Mesothelial cell of epicardium (in vitro differentiated cells): Measurements from ENCODE around the gene FOXP1. TPM values are rescaled to one million over a fixed set of nuclear protein-coding genes. Genes with fewer than 3 reads are reported as not detected.
A peak's percentile ranks its signal among the peaks of the same experiment; 100 is the strongest.

Experiments
- DNase-seq, 2 experiments: peaks; one replicate each; pipeline ENCODE4 v3.0.0; 2021; ENCODE audit warnings: low spot score in 2 of 2; ENCODE audit not compliant: unreplicated experiment in 2 of 2
- H3K27ac Mint-ChIP-seq: 2 replicates; pipeline ENCODE4 v1.8.0; 2021; ENCODE audit warnings: mixed read lengths
- H3K27me3 Mint-ChIP-seq: 2 replicates; pipeline ENCODE4 v1.8.0; 2021; ENCODE audit warnings: low read depth, mixed read lengths
- H3K36me3 Mint-ChIP-seq: 2 replicates; pipeline ENCODE4 v1.8.0; 2021; ENCODE audit warnings: mixed read lengths
- H3K4me1 Mint-ChIP-seq: 2 replicates; pipeline ENCODE4 v1.8.0; 2021; ENCODE audit warnings: mixed read lengths
- H3K4me3 Mint-ChIP-seq: 2 replicates; pipeline ENCODE4 v1.8.0; 2021; ENCODE audit warnings: mild to moderate bottlenecking, moderate library complexity, mixed read lengths
- H3K9me3 Mint-ChIP-seq: 2 replicates; pipeline ENCODE4 v1.8.0; 2021; ENCODE audit warnings: mixed read lengths
- total RNA-seq: library from RNA; stranded (reverse); gene quantifications from 3 replicates; pipeline ENCODE4 v1.2.1, GENCODE V29; 2021
- TF ChIP-seq, protein P1 (sequence below): fragments of 200-600 bp; sonication (generic); IDR thresholded peaks from one replicate; pipeline ENCODE4 v1.5.0; 2021; ENCODE audit warnings: antibody characterized with exemption; ENCODE audit not compliant: unreplicated experiment

Gene FOXP1
- total RNA-seq, 1 donor from 2014 or later: 187 TPM

GRCh38 chr3:71035886-71036285 lies 547.6 kb downstream of the FOXP1 start:
- peaks cover 19% of the 10 kb centered on the region for H3K4me1 Mint-ChIP-seq
- H3K4me3 Mint-ChIP-seq: no peak overlapping the region
- TF ChIP-seq, protein P1, sequence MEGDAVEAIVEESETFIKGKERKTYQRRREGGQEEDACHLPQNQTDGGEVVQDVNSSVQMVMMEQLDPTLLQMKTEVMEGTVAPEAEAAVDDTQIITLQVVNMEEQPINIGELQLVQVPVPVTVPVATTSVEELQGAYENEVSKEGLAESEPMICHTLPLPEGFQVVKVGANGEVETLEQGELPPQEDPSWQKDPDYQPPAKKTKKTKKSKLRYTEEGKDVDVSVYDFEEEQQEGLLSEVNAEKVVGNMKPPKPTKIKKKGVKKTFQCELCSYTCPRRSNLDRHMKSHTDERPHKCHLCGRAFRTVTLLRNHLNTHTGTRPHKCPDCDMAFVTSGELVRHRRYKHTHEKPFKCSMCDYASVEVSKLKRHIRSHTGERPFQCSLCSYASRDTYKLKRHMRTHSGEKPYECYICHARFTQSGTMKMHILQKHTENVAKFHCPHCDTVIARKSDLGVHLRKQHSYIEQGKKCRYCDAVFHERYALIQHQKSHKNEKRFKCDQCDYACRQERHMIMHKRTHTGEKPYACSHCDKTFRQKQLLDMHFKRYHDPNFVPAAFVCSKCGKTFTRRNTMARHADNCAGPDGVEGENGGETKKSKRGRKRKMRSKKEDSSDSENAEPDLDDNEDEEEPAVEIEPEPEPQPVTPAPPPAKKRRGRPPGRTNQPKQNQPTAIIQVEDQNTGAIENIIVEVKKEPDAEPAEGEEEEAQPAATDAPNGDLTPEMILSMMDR: no peak
- H3K27ac Mint-ChIP-seq: no peak overlapping the region
- no peak for DNase-seq
- no peaks in the 10 kb centered on the region for H3K27me3 Mint-ChIP-seq
- H3K36me3 Mint-ChIP-seq: peaks cover 42% of the 10 kb centered on the region
- H3K9me3 Mint-ChIP-seq: no peaks in the 10 kb centered on the region

GRCh38 chr3:71035314-71035713 lies 548.2 kb downstream of the FOXP1 start:
- Mint-ChIP-seq H3K36me3 (peaks cover 42% of the 10 kb centered on the region), H3K4me1 (peaks cover 19% of the 10 kb centered on the region), H3K9me3 (peaks cover 2% of the 10 kb centered on the region), H3K27ac (no peak overlapping the region), H3K27me3 (no peaks in the 10 kb centered on the region), H3K4me3 (no peak overlapping the region)
- no peak for DNase-seq
- TF ChIP-seq, protein P1: no peak

DNA sequence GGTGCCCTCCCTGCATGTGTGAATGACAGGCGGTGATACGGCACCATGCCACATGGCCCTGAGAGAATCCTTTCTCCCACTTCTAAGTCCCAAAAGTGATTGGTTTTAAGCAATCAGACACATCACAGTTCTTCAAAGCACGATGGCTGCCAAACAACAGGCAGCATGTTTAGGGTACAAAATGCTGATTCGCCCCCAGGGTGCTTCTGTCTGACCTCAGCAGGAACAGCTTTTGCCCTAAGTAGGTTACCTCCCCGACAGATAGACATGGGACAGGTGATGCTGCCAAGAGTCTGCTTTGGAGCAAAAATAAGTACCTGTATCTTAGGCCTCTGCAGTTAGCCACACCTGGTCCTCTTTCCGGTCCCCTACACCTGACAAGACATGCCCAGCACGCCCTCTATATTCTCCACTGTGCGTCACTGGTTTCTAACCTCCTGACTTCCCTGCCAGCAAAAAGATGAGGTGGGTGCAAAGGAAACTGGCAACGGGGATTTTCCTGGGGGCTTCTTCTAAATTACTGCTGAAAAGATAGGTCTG lies 549.8 kb downstream of the FOXP1 start:
- H3K36me3 Mint-ChIP-seq: peaks cover 47% of the 10 kb centered on the region

GRCh38 chr3:71031914-71032521 lies 551.5 kb downstream of the FOXP1 start:
- no peak for DNase-seq
- peaks cover 46% of the 10 kb centered on the region for H3K36me3 Mint-ChIP-seq
- H3K4me1 Mint-ChIP-seq: peaks cover 13% of the 10 kb centered on the region
- peak overlapping the region; percentile 14 for H3K27ac Mint-ChIP-seq
- TF ChIP-seq, protein P1: no peak
- peaks cover 5% of the 10 kb centered on the region for H3K9me3 Mint-ChIP-seq
- H3K27me3 Mint-ChIP-seq: no peaks in the 10 kb centered on the region
- H3K4me3 Mint-ChIP-seq: no peak overlapping the region

More for the DNA sequence above, 549.8 kb downstream of the FOXP1 start:
- TF ChIP-seq, protein P1: no peak
- H3K27me3 Mint-ChIP-seq: no peaks in the 10 kb centered on the region
- no peak overlapping the region for H3K4me3 Mint-ChIP-seq
- DNase-seq: no peak
- peaks cover 19% of the 10 kb centered on the region for H3K4me1 Mint-ChIP-seq
- peaks cover 5% of the 10 kb centered on the region for H3K9me3 Mint-ChIP-seq
- H3K27ac Mint-ChIP-seq: no peak overlapping the region

DNA sequence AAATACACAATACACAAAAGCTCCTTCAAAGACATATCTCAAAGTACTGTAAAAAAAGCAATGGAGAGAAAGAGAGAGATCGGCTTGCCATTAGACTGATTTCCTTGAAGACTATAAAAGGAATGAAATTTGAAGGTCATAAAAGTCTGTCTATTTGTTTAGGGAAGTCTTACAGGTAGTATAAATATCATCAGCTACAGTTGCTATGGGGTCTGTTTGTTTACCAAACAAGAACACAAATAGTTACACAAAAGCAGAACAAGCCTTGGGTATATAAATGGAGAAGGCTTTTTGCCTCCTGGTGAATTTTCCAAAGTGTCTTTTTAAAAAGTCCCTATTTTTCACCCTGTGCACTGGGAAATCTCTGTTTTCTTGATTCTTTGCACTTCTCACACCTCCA lies 552.3 kb downstream of the FOXP1 start:
- no peak for DNase-seq
- H3K4me1 Mint-ChIP-seq: peaks cover 13% of the 10 kb centered on the region
- H3K36me3 Mint-ChIP-seq: peaks cover 44% of the 10 kb centered on the region
- no peaks in the 10 kb centered on the region for H3K27me3 Mint-ChIP-seq
- H3K9me3 Mint-ChIP-seq: peaks cover 5% of the 10 kb centered on the region
- TF ChIP-seq, protein P1: no peak
- peak overlapping the region; percentile 29 for H3K27ac Mint-ChIP-seq
- H3K4me3 Mint-ChIP-seq: no peak overlapping the region
